Smooth muscle cell (in vitro differentiated cells): ENCODE data around the gene TNN. TPM values are rescaled to one million over a fixed set of nuclear protein-coding genes. Genes with fewer than 3 reads are reported as not detected.

Experiments used
- DNase-seq: peaks from one replicate; lab custom pipeline; 2025; ENCODE audit not compliant: unreplicated experiment; lab: John Stamatoyannopoulos, UW
- H2AFZ ChIP-seq: fragments of 200-600 bp; sonication (generic); 2 replicates; pipeline ENCODE4 v1.6.0; 2016; ENCODE audit warnings: antibody characterized with exemption, low read depth, mild to moderate bottlenecking
- H3F3A ChIP-seq: fragments of 200-600 bp; sonication (generic); 2 replicates; pipeline ENCODE4 v1.6.0; 2017; ENCODE audit warnings: antibody characterized with exemption, low read depth
- H3K27ac ChIP-seq: fragments of 200-600 bp; sonication (generic); 2 replicates; pipeline ENCODE4 v1.5.1; 2016; ENCODE audit warnings: low read depth, mild to moderate bottlenecking
- H3K27me3 ChIP-seq: fragments of 200-600 bp; sonication (generic); 2 replicates; pipeline ENCODE4 v1.6.1; 2016; ENCODE audit warnings: low read depth, mild to moderate bottlenecking
- H3K36me3 ChIP-seq: fragments of 200-600 bp; sonication (generic); 2 replicates; pipeline ENCODE4 v1.5.1; 2016; ENCODE audit warnings: low read depth
- H3K4me1 ChIP-seq: fragments of 200-600 bp; sonication (generic); 2 replicates; pipeline ENCODE4 v1.5.1; 2016; ENCODE audit warnings: low read depth
- H3K4me2 ChIP-seq: fragments of 200-600 bp; sonication (generic); 2 replicates; pipeline ENCODE4 v1.6.0; 2016; ENCODE audit warnings: mild to moderate bottlenecking
- H3K4me3 ChIP-seq: fragments of 200-600 bp; sonication (generic); 2 replicates; pipeline ENCODE4 v1.5.1; 2016; ENCODE audit warnings: mild to moderate bottlenecking
- H3K79me2 ChIP-seq: fragments of 200-600 bp; sonication (generic); 2 replicates; pipeline ENCODE4 v1.6.0; 2016; ENCODE audit warnings: low read depth, mild to moderate bottlenecking
- H3K9ac ChIP-seq: fragments of 200-600 bp; sonication (generic); 2 replicates; pipeline ENCODE4 v1.6.0; 2016; ENCODE audit warnings: low read depth
- H3K9me3 ChIP-seq: fragments of 200-600 bp; sonication (generic); replicated peaks from 2 replicates; pipeline ENCODE4 v1.5.1; 2016; ENCODE audit warnings: low read depth
- H4K20me1 ChIP-seq: fragments of 200-600 bp; sonication (generic); 2 replicates; pipeline ENCODE4 v1.6.0; 2016; ENCODE audit warnings: low read depth
- CTCF ChIP-seq: fragments of 200-600 bp; sonication (generic); IDR thresholded peaks from 2 replicates; pipeline ENCODE4 v1.5.1; 2017; ENCODE audit warnings: borderline replicate concordance, mild to moderate bottlenecking, antibody characterized with exemption; ENCODE audit not compliant: insufficient read depth, poor library complexity, severe bottlenecking
- WGBS: methylation state at CpG from one replicate; pipeline ENCODE4 v1.1.7; 2016; ENCODE audit warnings: low lambda C conversion rate; 5-methylcytosine and 5-hydroxymethylcytosine counted together
- polyA plus RNA-seq: library from polyadenylated mRNA; unstranded; fragments of >200 nt; fragmentation: Nextera tagmentation; extraction: Ambion mirVana; gene quantifications from 2 replicates; pipeline ENCODE4 v1.2.1, GENCODE V29; 2016
- total RNA-seq: library from RNA; depleted of rRNA; stranded (reverse); fragments of >200 nt; gene quantifications from 2 replicates; pipeline ENCODE4 v1.2.3, GENCODE V29; 2014

Gene TNN
- total and polyA plus RNA-seq, 2 experiments from 2014 or later = 0.72 to 0.86 TPM

GRCh38 chr1:175172503-175172902 is 104.9 kb downstream of the TNN start:
- no peak for TF ChIP-seq CTCF
- H2AFZ ChIP-seq = no peak overlapping the region
- no peaks in the 10 kb centered on the region for H3K27me3 ChIP-seq
- no peaks in the 10 kb centered on the region for H3K79me2 ChIP-seq
- no peak for DNase-seq
- no peak overlapping the region for H3K4me3 ChIP-seq
- no peak overlapping the region for H3K4me2 ChIP-seq
- 98% methylated on average over 3 of the region's 3 CpGs for WGBS
- no peaks in the 10 kb centered on the region for H4K20me1 ChIP-seq
- no peaks in the 10 kb centered on the region for H3K36me3 ChIP-seq
- H3K9me3 ChIP-seq = no peaks in the 10 kb centered on the region
- no peak overlapping the region for H3K9ac ChIP-seq
- H3K27ac ChIP-seq = no peak overlapping the region
- no peaks in the 10 kb centered on the region for H3F3A ChIP-seq
- no peaks in the 10 kb centered on the region for H3K4me1 ChIP-seq

- no peaks in the 10 kb centered on the region for H3K4me1 ChIP-seq
- 88% methylated on average over 7 of the region's 7 CpGs for WGBS
- no peak overlapping the region for H2AFZ ChIP-seq
Observed at GRCh38 chr1:175173531-175173930, 105.9 kb downstream of the TNN start.

GRCh38 chr1:175174309-175175102 is 106.9 kb downstream of the TNN start:
- Histone ChIP-seq H3K36me3 (no peaks in the 10 kb centered on the region), H3K4me2 (peak overlapping the region; percentile 59), H4K20me1 (no peaks in the 10 kb centered on the region), H3K27me3 (no peaks in the 10 kb centered on the region), H3K79me2 (no peaks in the 10 kb centered on the region), H3K4me3 (no peak overlapping the region), H2AFZ (no peak overlapping the region), H3K9me3 (no peaks in the 10 kb centered on the region), H3K4me1 (no peaks in the 10 kb centered on the region), H3K27ac (peak overlapping the region; percentile 57), H3K9ac (no peak overlapping the region), H3F3A (no peaks in the 10 kb centered on the region)
- WGBS = 74% methylated on average over 5 of the region's 5 CpGs
- TF ChIP-seq CTCF = no peak
- no peak for DNase-seq

More at GRCh38 chr1:175173531-175173930, 105.9 kb downstream of the TNN start:
- DNase-seq = no peak
- Histone ChIP-seq H3K27ac (no peak overlapping the region), H3K27me3 (no peaks in the 10 kb centered on the region), H3F3A (no peaks in the 10 kb centered on the region), H4K20me1 (no peaks in the 10 kb centered on the region), H3K4me3 (no peak overlapping the region), H3K36me3 (no peaks in the 10 kb centered on the region), H3K9me3 (no peaks in the 10 kb centered on the region), H3K9ac (no peak overlapping the region), H3K79me2 (no peaks in the 10 kb centered on the region), H3K4me2 (peak overlapping the region; percentile 22)
- TF ChIP-seq CTCF = no peak

- Histone ChIP-seq H4K20me1 (no peaks in the 10 kb centered on the region), H3K27me3 (no peaks in the 10 kb centered on the region), H3F3A (no peaks in the 10 kb centered on the region), H3K9me3 (no peaks in the 10 kb centered on the region), H3K27ac (no peak overlapping the region), H3K4me2 (no peak overlapping the region), H3K4me3 (no peak overlapping the region), H3K36me3 (no peaks in the 10 kb centered on the region), H3K4me1 (no peaks in the 10 kb centered on the region), H2AFZ (no peak overlapping the region), H3K9ac (no peak overlapping the region), H3K79me2 (no peaks in the 10 kb centered on the region)
- no peak for DNase-seq
- WGBS = 93% methylated on average over 1 of the region's 1 CpG
- no peak for TF ChIP-seq CTCF
Observed at GRCh38 chr1:175176246-175176645, 108.6 kb downstream of the TNN start.
